Measurements from ENCODE around the gene TYRP1.
"Not testable (repeated sequence)": the region's sequence is repeated elsewhere in the genome, so short reads cannot be mapped to it uniquely, and the experiment has no call there.

The TYRP1 gene

GRCh38 chr9:12693141-12693540 is at the start of gene TYRP1:
TSS of gene TYRP1 (plus strand) at chr9:12693385. CDS start at chr9:12693997, 612 bp downstream.
- TF ChIP-seq POLR2A (IDR thresholded peaks at IDR 0.05; ENCODE audit: low read length) (no peak), GATA1 (IDR thresholded peaks at IDR 0.05; ENCODE audit: low read depth, low read length) (no peak)
- DNase-seq: no peak

GRCh38 chr9:12643686-12644085 is 49.5 kb upstream of the TYRP1 start:
- no peak for TF ChIP-seq POLR2A (IDR thresholded peaks at IDR 0.05; ENCODE audit: low read length)
- TF ChIP-seq GATA1 (IDR thresholded peaks at IDR 0.05; ENCODE audit: low read depth, low read length): no peak
- DNase-seq: no peak

GRCh38 chr9:12648925-12649324 is 44.3 kb upstream of the TYRP1 start:
- no peak for DNase-seq
- no peak for TF ChIP-seq POLR2A (IDR thresholded peaks at IDR 0.05; ENCODE audit: low read length)

GRCh38 chr9:12651125-12651524 is 42.1 kb upstream of the TYRP1 start:
- no peak for DNase-seq
- TF ChIP-seq POLR2A (IDR thresholded peaks at IDR 0.05; ENCODE audit: low read length): no peak
- no peak for TF ChIP-seq GATA1 (IDR thresholded peaks at IDR 0.05; ENCODE audit: low read depth, low read length)

GRCh38 chr9:12652973-12653372 is 40.2 kb upstream of the TYRP1 start:
- DNase-seq: no peak
- no peak for TF ChIP-seq POLR2A (IDR thresholded peaks at IDR 0.05; ENCODE audit: low read length)
- no peak for TF ChIP-seq GATA1 (IDR thresholded peaks at IDR 0.05; ENCODE audit: low read depth, low read length)

GRCh38 chr9:12656803-12657202 is 36.4 kb upstream of the TYRP1 start:
- TF ChIP-seq POLR2A (IDR thresholded peaks at IDR 0.05; ENCODE audit: low read length): no peak
- no peak for TF ChIP-seq GATA1 (IDR thresholded peaks at IDR 0.05; ENCODE audit: low read depth, low read length)
- no peak for DNase-seq

GRCh38 chr9:12657233-12657632 is 36.0 kb upstream of the TYRP1 start:
- TF ChIP-seq GATA1 (IDR thresholded peaks at IDR 0.05; ENCODE audit: low read depth, low read length) (no peak), POLR2A (IDR thresholded peaks at IDR 0.05; ENCODE audit: low read length) (no peak)
- DNase-seq: no peak

- TF ChIP-seq POLR2A (IDR thresholded peaks at IDR 0.05; ENCODE audit: low read length) (no peak), GATA1 (IDR thresholded peaks at IDR 0.05; ENCODE audit: low read depth, low read length) (no peak)
- DNase-seq: no peak
Observed at GRCh38 chr9:12657998-12658397, 35.2 kb upstream of the TYRP1 start.

- TF ChIP-seq GATA1 (IDR thresholded peaks at IDR 0.05; ENCODE audit: low read depth, low read length) (no peak), POLR2A (IDR thresholded peaks at IDR 0.05; ENCODE audit: low read length) (no peak)
- no peak for DNase-seq
Observed at GRCh38 chr9:12658531-12659209, 34.5 kb upstream of the TYRP1 start.

- no peak for TF ChIP-seq GATA1 (IDR thresholded peaks at IDR 0.05; ENCODE audit: low read depth, low read length)
- no peak for TF ChIP-seq POLR2A (IDR thresholded peaks at IDR 0.05; ENCODE audit: low read length)
- DNase-seq: no peak
Observed at GRCh38 chr9:12659220-12659619, 34.0 kb upstream of the TYRP1 start.

GRCh38 chr9:12666813-12667212 is 26.4 kb upstream of the TYRP1 start:
- TF ChIP-seq GATA1 (IDR thresholded peaks at IDR 0.05; ENCODE audit: low read depth, low read length) (no peak), POLR2A (IDR thresholded peaks at IDR 0.05; ENCODE audit: low read length) (no peak)
- DNase-seq: no peak

- DNase-seq: no peak
- no peak for TF ChIP-seq GATA1 (IDR thresholded peaks at IDR 0.05; ENCODE audit: low read depth, low read length)
- TF ChIP-seq POLR2A (IDR thresholded peaks at IDR 0.05; ENCODE audit: low read length): no peak
Observed at GRCh38 chr9:12667892-12668291, 25.3 kb upstream of the TYRP1 start.

GRCh38 chr9:12670006-12670405 is 23.2 kb upstream of the TYRP1 start:
- no peak for DNase-seq
- TF ChIP-seq GATA1 (IDR thresholded peaks at IDR 0.05; ENCODE audit: low read depth, low read length) (no peak), POLR2A (IDR thresholded peaks at IDR 0.05; ENCODE audit: low read length) (no peak)

GRCh38 chr9:12674961-12675360 is 18.2 kb upstream of the TYRP1 start:
- DNase-seq: no peak
- TF ChIP-seq POLR2A (IDR thresholded peaks at IDR 0.05; ENCODE audit: low read length) (no peak), GATA1 (IDR thresholded peaks at IDR 0.05; ENCODE audit: low read depth, low read length) (no peak)

- not testable (repeated sequence) for DNase-seq
Observed at GRCh38 chr9:12677462-12678126, 15.6 kb upstream of the TYRP1 start.

Measured in erythroblast (primary cell).